ENCODE measurements around the gene RBM14. TPM values are rescaled to one million over a fixed set of nuclear protein-coding genes. Genes with fewer than 3 reads are reported as not detected.

Gene RBM14
- polyA plus RNA-seq, 3 donors: 21.9 to 46.7 (median 42.6) TPM

GRCh38 chr11:66637557-66638176, 21.2 kb downstream of the RBM14 start:
- H3K4me1 Mint-ChIP-seq: peaks cover 44% of the 10 kb centered on the region
- peaks cover 33 to 59% of the 10 kb centered on the region in 2 donors for H3K36me3 Mint-ChIP-seq
- H3K27me3 Mint-ChIP-seq (ENCODE audit: low read depth in 3 of 3): no peaks in the 10 kb centered on the region
- Histone ChIP-seq H3K9ac (ENCODE audit: insufficient read depth, low read length, poor library complexity, severe bottlenecking) (peak overlapping the region; percentile 88), H3K79me2 (ENCODE audit: insufficient read depth, low read length) (peaks cover 96% of the 10 kb centered on the region), H3K4me1 (ENCODE audit: control insufficient read depth in 1 of 2, insufficient read depth in 2 of 2, low read length in 2 of 2) (peaks cover 43 to 45% of the 10 kb centered on the region in 2 donors), H2AFZ (ENCODE audit: insufficient read depth, low read depth, low read length, poor library complexity, severe bottlenecking) (peak overlapping the region; percentile 69), H3K36me3 (replicated peaks in 1 of 2; ENCODE audit: control insufficient read depth in 1 of 2, insufficient read depth in 2 of 2, low read length in 2 of 2) (peaks cover 37 to 50% of the 10 kb centered on the region in 2 donors), H3K27me3 (ENCODE audit: control insufficient read depth in 2 of 2, insufficient read depth in 2 of 2, low read length in 2 of 2) (no peaks in the 10 kb centered on the region), H3K9me3 (replicated peaks in 1 of 2; ENCODE audit: control insufficient read depth in 1 of 2, insufficient read depth in 1 of 2, low read length in 2 of 2) (no peaks in the 10 kb centered on the region), H3K27ac (ENCODE audit: low read depth in 1 of 2, low read length in 2 of 2) (peak overlapping the region; percentile 92 to 94), H3K4me3 (replicated peaks in 1 of 3; ENCODE audit: low read depth in 2 of 3, low read length in 3 of 3) (peak overlapping the region; percentile 21 to 99 (median 94)), H3K4me2 (replicated peaks; ENCODE audit: extremely low read depth, low read length, poor library complexity, severe bottlenecking) (peak overlapping the region; percentile 68), H4K20me1 (ENCODE audit: insufficient read depth, low read length) (peaks cover 75% of the 10 kb centered on the region)
- intact Hi-C loops (cut with micrococcal nuclease): loop anchor here in 1 of 2 donors (2.0 to 5.0 kb wide), 2 partner anchors 21 to 40 kb away; partner anchors contain the start of genes RBM14 and RBM4B
- H3K27ac Mint-ChIP-seq: peak overlapping the region; percentile 88 to 96 (median 93)
- WGBS (ENCODE audit: insufficient coverage): 55% methylated on average over 9 of the region's 12 CpGs
- peaks cover 0 to 2% (median 0%) of the 10 kb centered on the region in 7 donors for H3K9me3 Mint-ChIP-seq
- TF ChIP-seq CTCF (IDR thresholded peaks at IDR 0.05): no peak
- no peak for DNase-seq
- peak overlapping the region; percentile 89 to 95 for H3K4me3 Mint-ChIP-seq

- H3K4me2 ChIP-seq (replicated peaks; ENCODE audit: extremely low read depth, low read length, poor library complexity, severe bottlenecking): peak within 1 kb of the TSS; percentile 88
- peak within 1 kb of the TSS; percentile 88 for H3K9ac ChIP-seq (ENCODE audit: insufficient read depth, low read length, poor library complexity, severe bottlenecking)
- H3K27ac ChIP-seq (ENCODE audit: low read depth in 1 of 2, low read length in 2 of 2): peak within 1 kb of the TSS; percentile 92 to 94
- peaks cover 43 to 51% of the 10 kb centered on the region in 2 donors for H3K36me3 ChIP-seq (replicated peaks in 1 of 2; ENCODE audit: control insufficient read depth in 1 of 2, insufficient read depth in 2 of 2, low read length in 2 of 2)
- WGBS (ENCODE audit: insufficient coverage): under 1% methylated on average over 61 of the region's 63 CpGs
- peak; percentile 99 to 100 (median 99) for DNase-seq
- H4K20me1 ChIP-seq (ENCODE audit: insufficient read depth, low read length): peaks cover 75% of the 10 kb centered on the region
- peaks cover 96% of the 10 kb centered on the region for H3K79me2 ChIP-seq (ENCODE audit: insufficient read depth, low read length)
- Mint-ChIP-seq H3K4me3 (peak within 1 kb of the TSS; percentile 95 to 98), H3K4me1 (peaks cover 50% of the 10 kb centered on the region), H3K27me3 (ENCODE audit: low read depth in 3 of 3) (no peaks in the 10 kb centered on the region), H3K36me3 (peaks cover 38 to 62% of the 10 kb centered on the region in 2 donors), H3K9me3 (peaks cover 0 to 2% (median 0%) of the 10 kb centered on the region in 7 donors), H3K27ac (peak within 1 kb of the TSS; percentile 96 to 99 (median 98))
- no peak for TF ChIP-seq CTCF (IDR thresholded peaks at IDR 0.05)
- peaks cover 43 to 45% of the 10 kb centered on the region in 2 donors for H3K4me1 ChIP-seq (ENCODE audit: control insufficient read depth in 1 of 2, insufficient read depth in 2 of 2, low read length in 2 of 2)
- peak within 1 kb of the TSS; percentile 81 to 99 (median 94) for H3K4me3 ChIP-seq (replicated peaks in 1 of 3; ENCODE audit: low read depth in 2 of 3, low read length in 3 of 3)
- peak within 1 kb of the TSS; percentile 69 for H2AFZ ChIP-seq (ENCODE audit: insufficient read depth, low read depth, low read length, poor library complexity, severe bottlenecking)
- H3K9me3 ChIP-seq (replicated peaks in 1 of 2; ENCODE audit: control insufficient read depth in 1 of 2, insufficient read depth in 1 of 2, low read length in 2 of 2): no peaks in the 10 kb centered on the region
- intact Hi-C loops (cut with micrococcal nuclease): loop anchor here in 1 of 2 donors (2.0 to 5.0 kb wide), 2 partner anchors 22 to 39 kb away; partner anchors contain the start of genes RBM14 and RBM4B
- H3K27me3 ChIP-seq (ENCODE audit: control insufficient read depth in 2 of 2, insufficient read depth in 2 of 2, low read length in 2 of 2): no peaks in the 10 kb centered on the region
These were observed 22.0 kb downstream of the RBM14 start, which contains the start of gene RBM4 for GRCh38 chr11:66638177-66639065. Gene RBM4 (plus strand): TSS chr11:66638703. CDS start chr11:66639712, 1,009 bp downstream.

Measured in CD14-positive monocyte (primary cell).